ENCODE measurements around the gene TCAIM.

DNA sequence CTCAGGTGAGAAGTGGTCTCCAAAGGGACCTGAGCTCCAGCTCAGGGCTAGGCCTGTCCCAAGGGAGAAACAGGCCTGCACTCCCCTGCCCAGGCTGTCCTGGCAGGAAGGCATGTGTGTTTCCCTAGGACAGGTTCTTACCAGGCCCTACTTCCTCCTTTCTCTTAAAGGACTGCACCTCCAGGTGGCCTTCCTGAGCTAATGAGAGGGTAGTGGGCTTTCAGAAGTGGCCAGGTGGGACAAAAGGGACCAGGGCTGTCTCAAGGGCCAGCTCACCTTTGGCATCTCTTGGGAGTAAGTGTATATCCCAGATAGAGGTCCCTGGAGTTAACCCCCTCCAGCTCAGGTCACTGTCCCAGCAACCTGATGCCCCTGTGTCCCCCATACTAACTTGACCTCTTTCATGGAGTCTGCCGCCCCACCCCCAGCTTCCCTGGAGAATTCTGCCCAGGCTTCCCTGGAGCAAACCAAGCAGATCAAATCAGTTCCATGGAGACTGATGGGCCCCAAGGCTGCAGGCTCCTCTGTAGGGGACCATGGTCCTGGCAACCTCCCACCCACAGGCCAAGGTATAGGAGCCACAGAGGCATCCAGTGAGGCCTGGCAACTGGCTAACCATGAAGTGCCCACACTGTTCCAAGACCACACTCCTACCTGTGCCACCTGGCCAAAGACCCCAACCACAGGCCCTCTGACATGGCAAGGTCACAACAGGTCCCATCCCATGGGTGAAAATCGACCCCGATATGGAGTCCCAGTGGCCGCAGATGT lies 71.3 kb downstream of the TCAIM start:
- no peak for TF ChIP-seq POLR2A (IDR thresholded peaks at IDR 0.05)
- no peak for TF ChIP-seq POLR2AphosphoS5 (IDR thresholded peaks at IDR 0.05)
- TF ChIP-seq, protein P1, sequence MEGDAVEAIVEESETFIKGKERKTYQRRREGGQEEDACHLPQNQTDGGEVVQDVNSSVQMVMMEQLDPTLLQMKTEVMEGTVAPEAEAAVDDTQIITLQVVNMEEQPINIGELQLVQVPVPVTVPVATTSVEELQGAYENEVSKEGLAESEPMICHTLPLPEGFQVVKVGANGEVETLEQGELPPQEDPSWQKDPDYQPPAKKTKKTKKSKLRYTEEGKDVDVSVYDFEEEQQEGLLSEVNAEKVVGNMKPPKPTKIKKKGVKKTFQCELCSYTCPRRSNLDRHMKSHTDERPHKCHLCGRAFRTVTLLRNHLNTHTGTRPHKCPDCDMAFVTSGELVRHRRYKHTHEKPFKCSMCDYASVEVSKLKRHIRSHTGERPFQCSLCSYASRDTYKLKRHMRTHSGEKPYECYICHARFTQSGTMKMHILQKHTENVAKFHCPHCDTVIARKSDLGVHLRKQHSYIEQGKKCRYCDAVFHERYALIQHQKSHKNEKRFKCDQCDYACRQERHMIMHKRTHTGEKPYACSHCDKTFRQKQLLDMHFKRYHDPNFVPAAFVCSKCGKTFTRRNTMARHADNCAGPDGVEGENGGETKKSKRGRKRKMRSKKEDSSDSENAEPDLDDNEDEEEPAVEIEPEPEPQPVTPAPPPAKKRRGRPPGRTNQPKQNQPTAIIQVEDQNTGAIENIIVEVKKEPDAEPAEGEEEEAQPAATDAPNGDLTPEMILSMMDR (IDR thresholded peaks at IDR 0.05) = no peak
